Measurements from ENCODE around the gene MINDY4.

MINDY4 gene

GRCh38 chr7:30930621-30931020, 159.4 kb downstream of the MINDY4 start:
- Histone ChIP-seq H3K27ac (ENCODE audit: low read length) (no peak overlapping the region), H3K9me3 (ENCODE audit: control insufficient read depth, insufficient read depth, low read length) (no peaks in the 10 kb centered on the region), H3K4me1 (ENCODE audit: control insufficient read depth, insufficient read depth, low read length) (no peaks in the 10 kb centered on the region), H3K4me3 (ENCODE audit: low read length) (no peak overlapping the region), H3K27me3 (ENCODE audit: control insufficient read depth, insufficient read depth, low read length) (no peaks in the 10 kb centered on the region), H3K36me3 (ENCODE audit: control insufficient read depth, insufficient read depth, low read length) (no peaks in the 10 kb centered on the region)
- WGBS (ENCODE audit: insufficient coverage, insufficient read length): no CpG with 5 or more reads among the region's 8 CpGs
- no peak for DNase-seq (ENCODE audit: low read depth, low spot score)

- no peak for DNase-seq (ENCODE audit: low read depth, low spot score)
- Histone ChIP-seq H3K4me1 (ENCODE audit: control insufficient read depth, insufficient read depth, low read length) (no peaks in the 10 kb centered on the region), H3K27ac (ENCODE audit: low read length) (no peak overlapping the region), H3K36me3 (ENCODE audit: control insufficient read depth, insufficient read depth, low read length) (no peaks in the 10 kb centered on the region), H3K9me3 (ENCODE audit: control insufficient read depth, insufficient read depth, low read length) (no peaks in the 10 kb centered on the region), H3K27me3 (ENCODE audit: control insufficient read depth, insufficient read depth, low read length) (no peaks in the 10 kb centered on the region), H3K4me3 (ENCODE audit: low read length) (no peak overlapping the region)
- no CpG with 5 or more reads among the region's 24 CpGs for WGBS (ENCODE audit: insufficient coverage, insufficient read length)
These were observed 160.1 kb downstream of the MINDY4 start for GRCh38 chr7:30931161-30931928.

- Histone ChIP-seq H3K36me3 (ENCODE audit: control insufficient read depth, insufficient read depth, low read length) (no peaks in the 10 kb centered on the region), H3K4me1 (ENCODE audit: control insufficient read depth, insufficient read depth, low read length) (no peaks in the 10 kb centered on the region), H3K4me3 (ENCODE audit: low read length) (no peak overlapping the region), H3K27ac (ENCODE audit: low read length) (no peak overlapping the region), H3K9me3 (ENCODE audit: control insufficient read depth, insufficient read depth, low read length) (no peaks in the 10 kb centered on the region; the same call in 1 of the 2 replicates), H3K27me3 (ENCODE audit: control insufficient read depth, insufficient read depth, low read length) (no peaks in the 10 kb centered on the region)
- no peak for DNase-seq (ENCODE audit: low read depth, low spot score)
- whole genome bisulfite sequencing (ENCODE audit: insufficient coverage, insufficient read length): no CpG with 5 or more reads among the region's 9 CpGs
These were observed 160.8 kb downstream of the MINDY4 start for GRCh38 chr7:30931929-30932540.

- Histone ChIP-seq H3K4me1 (ENCODE audit: control insufficient read depth, insufficient read depth, low read length) (no peaks in the 10 kb centered on the region), H3K4me3 (ENCODE audit: low read length) (no peak overlapping the region), H3K9me3 (ENCODE audit: control insufficient read depth, insufficient read depth, low read length) (no peaks in the 10 kb centered on the region; the same call in 1 of the 2 replicates), H3K27ac (ENCODE audit: low read length) (no peak overlapping the region), H3K27me3 (ENCODE audit: control insufficient read depth, insufficient read depth, low read length) (no peaks in the 10 kb centered on the region), H3K36me3 (ENCODE audit: control insufficient read depth, insufficient read depth, low read length) (no peaks in the 10 kb centered on the region)
- WGBS (ENCODE audit: insufficient coverage, insufficient read length): no CpG with 5 or more reads among the region's 6 CpGs
- DNase-seq (ENCODE audit: low read depth, low spot score): no peak
These were observed 161.3 kb downstream of the MINDY4 start for GRCh38 chr7:30932562-30932961.

DNA sequence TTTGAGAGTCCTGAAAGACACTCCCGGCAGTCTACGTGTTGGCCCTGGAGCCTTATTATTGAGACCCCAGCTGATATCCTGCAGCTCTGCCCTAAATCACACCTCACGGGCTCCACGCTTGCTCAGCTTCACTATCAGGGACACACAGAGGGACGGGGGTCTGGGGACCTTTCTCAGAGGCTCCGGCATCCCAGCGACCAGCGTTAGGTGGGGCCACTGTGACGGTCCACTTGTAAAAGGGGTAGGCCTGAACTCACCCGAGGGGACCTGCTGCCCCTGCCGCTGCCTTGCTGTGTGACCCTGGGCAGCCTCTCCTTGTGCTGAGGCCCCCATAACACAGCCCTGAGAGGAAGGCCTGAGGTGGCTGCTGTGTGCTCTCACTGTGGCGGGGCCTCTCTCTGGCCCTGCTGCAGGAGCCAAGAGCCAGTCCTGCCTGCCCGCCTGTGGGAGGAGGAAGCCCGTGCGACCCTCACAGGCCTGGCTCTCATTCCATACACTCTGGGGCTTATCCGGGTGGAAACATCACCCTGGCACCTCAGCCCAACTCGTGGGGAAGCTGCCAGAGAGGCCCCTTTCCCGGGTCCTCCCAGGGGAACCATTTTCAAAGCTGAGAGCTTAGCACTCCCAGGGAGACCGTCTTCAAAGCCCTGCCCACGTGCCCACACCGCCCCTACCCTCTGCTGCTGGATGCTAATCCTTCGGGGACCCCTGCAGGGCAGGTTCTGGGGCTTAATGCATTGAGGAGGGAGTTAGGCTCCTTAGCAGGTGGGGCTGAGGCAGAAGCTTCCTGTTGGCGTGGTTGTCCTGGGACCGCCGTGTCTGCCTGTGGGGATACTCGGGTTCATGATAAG, 162.1 kb downstream of the MINDY4 start:
- H3K4me1 ChIP-seq (ENCODE audit: control insufficient read depth, insufficient read depth, low read length): no peaks in the 10 kb centered on the region
- no peak overlapping the region for H3K27ac ChIP-seq (ENCODE audit: low read length)
- no peaks in the 10 kb centered on the region for H3K27me3 ChIP-seq (ENCODE audit: control insufficient read depth, insufficient read depth, low read length)
- WGBS (ENCODE audit: insufficient coverage, insufficient read length): no CpG with 5 or more reads among the region's 26 CpGs
- no peaks in the 10 kb centered on the region; the same call in 1 of the 2 replicates for H3K9me3 ChIP-seq (ENCODE audit: control insufficient read depth, insufficient read depth, low read length)
- H3K4me3 ChIP-seq (ENCODE audit: low read length): no peak overlapping the region
- no peaks in the 10 kb centered on the region for H3K36me3 ChIP-seq (ENCODE audit: control insufficient read depth, insufficient read depth, low read length)
- no peak for DNase-seq (ENCODE audit: low read depth, low spot score)

- H3K27me3 ChIP-seq (ENCODE audit: control insufficient read depth, insufficient read depth, low read length): no peaks in the 10 kb centered on the region
- WGBS (ENCODE audit: insufficient coverage, insufficient read length): no CpG with 5 or more reads among the region's 5 CpGs
- no peak overlapping the region for H3K4me3 ChIP-seq (ENCODE audit: low read length)
- no peaks in the 10 kb centered on the region for H3K4me1 ChIP-seq (ENCODE audit: control insufficient read depth, insufficient read depth, low read length)
- H3K9me3 ChIP-seq (ENCODE audit: control insufficient read depth, insufficient read depth, low read length): no peaks in the 10 kb centered on the region; the same call in 1 of the 2 replicates
- H3K27ac ChIP-seq (ENCODE audit: low read length): no peak overlapping the region
- DNase-seq (ENCODE audit: low read depth, low spot score): no peak
- no peaks in the 10 kb centered on the region for H3K36me3 ChIP-seq (ENCODE audit: control insufficient read depth, insufficient read depth, low read length)
These were observed 163.0 kb downstream of the MINDY4 start for GRCh38 chr7:30934225-30934624.

DNA sequence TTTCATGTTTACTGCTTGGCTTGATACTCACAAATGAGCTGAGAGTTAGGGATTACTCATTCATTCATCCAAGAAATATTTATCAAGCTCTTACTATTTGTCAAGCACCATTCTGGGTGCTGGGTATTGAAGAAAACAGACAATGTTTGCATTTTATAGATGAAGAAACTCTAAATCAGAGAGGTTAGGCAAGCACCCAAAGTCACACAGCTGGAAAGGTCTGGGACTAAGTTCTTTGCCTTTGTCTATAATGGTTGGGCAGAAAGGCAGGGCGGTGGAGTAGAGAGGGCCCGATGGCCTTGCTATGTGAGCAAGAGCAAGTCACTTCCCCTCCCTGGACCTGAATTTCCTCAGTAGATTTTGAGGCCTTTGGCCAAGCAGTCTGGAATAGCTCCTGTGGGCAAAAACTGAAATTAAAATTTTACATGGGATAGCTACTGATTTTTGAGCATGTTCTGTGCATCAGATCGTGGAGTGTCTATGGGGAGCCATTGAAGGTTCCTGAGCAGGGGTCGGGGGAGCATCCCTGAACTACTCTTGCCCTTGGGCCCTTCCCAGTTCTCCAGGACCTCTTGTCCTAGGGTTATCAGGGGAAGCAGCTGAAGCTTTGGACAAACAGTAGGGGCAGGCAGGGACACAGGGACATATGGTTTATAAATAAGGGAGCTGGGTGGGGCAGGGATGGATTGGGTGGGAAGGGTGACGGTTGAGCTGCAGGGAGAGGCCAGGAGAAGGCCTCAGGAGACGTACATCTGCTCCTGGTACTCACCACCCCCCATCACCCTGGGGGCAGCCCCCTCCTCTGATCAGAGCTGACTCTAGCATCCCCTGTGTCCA, 163.7 kb downstream of the MINDY4 start:
- H3K27me3 ChIP-seq (ENCODE audit: control insufficient read depth, insufficient read depth, low read length): no peaks in the 10 kb centered on the region
- H3K4me1 ChIP-seq (ENCODE audit: control insufficient read depth, insufficient read depth, low read length): no peaks in the 10 kb centered on the region
- no peak overlapping the region for H3K27ac ChIP-seq (ENCODE audit: low read length)
- no peak overlapping the region for H3K4me3 ChIP-seq (ENCODE audit: low read length)
- H3K36me3 ChIP-seq (ENCODE audit: control insufficient read depth, insufficient read depth, low read length): no peaks in the 10 kb centered on the region
- no peaks in the 10 kb centered on the region; the same call in 1 of the 2 replicates for H3K9me3 ChIP-seq (ENCODE audit: control insufficient read depth, insufficient read depth, low read length)
- no CpG with 5 or more reads among the region's 6 CpGs for WGBS (ENCODE audit: insufficient coverage, insufficient read length)
- no peak for DNase-seq (ENCODE audit: low read depth, low spot score)

GRCh38 chr7:30935569-30935877, 164.3 kb downstream of the MINDY4 start:
- Histone ChIP-seq H3K27ac (ENCODE audit: low read length) (no peak overlapping the region), H3K4me3 (ENCODE audit: low read length) (no peak overlapping the region), H3K36me3 (ENCODE audit: control insufficient read depth, insufficient read depth, low read length) (no peaks in the 10 kb centered on the region), H3K4me1 (ENCODE audit: control insufficient read depth, insufficient read depth, low read length) (no peaks in the 10 kb centered on the region), H3K9me3 (ENCODE audit: control insufficient read depth, insufficient read depth, low read length) (no peaks in the 10 kb centered on the region; the same call in 1 of the 2 replicates), H3K27me3 (ENCODE audit: control insufficient read depth, insufficient read depth, low read length) (no peaks in the 10 kb centered on the region)
- DNase-seq (ENCODE audit: low read depth, low spot score): no peak
- WGBS (ENCODE audit: insufficient coverage, insufficient read length): no CpG with 5 or more reads among the region's 3 CpGs

DNA sequence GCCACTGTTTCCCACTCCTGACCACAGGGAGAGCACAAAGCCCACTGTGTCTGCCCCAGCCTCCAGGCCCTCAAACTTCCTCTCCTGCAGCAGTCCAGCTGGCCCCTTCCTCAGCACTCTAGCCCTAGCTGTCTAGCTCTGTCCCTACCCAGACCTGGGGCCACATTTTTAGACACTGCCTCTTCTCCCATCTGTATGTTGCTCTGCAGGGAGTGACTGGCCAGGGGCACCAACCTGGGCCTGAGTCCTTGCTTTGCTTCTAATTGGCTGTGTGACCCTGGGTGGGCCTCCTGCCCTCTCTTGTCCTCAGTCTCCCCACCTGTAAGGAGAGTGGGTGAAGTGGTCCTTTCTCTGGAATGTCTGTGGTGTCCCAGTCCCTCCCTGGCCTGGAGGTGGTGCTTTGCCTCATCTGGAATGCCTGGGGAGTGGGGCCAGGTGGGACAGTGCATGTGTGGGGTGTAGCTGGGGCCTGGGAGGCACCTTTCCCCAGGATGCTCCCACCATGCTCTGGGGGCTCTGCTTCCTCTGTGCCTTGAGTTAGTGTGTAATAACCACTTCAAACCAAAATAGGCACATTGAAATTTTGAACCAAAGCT, 165.5 kb downstream of the MINDY4 start:
- Histone ChIP-seq H3K27me3 (ENCODE audit: control insufficient read depth, insufficient read depth, low read length) (no peaks in the 10 kb centered on the region), H3K36me3 (ENCODE audit: control insufficient read depth, insufficient read depth, low read length) (no peaks in the 10 kb centered on the region), H3K4me3 (ENCODE audit: low read length) (no peak overlapping the region), H3K4me1 (ENCODE audit: control insufficient read depth, insufficient read depth, low read length) (no peaks in the 10 kb centered on the region), H3K9me3 (ENCODE audit: control insufficient read depth, insufficient read depth, low read length) (no peaks in the 10 kb centered on the region; the same call in 1 of the 2 replicates), H3K27ac (ENCODE audit: low read length) (no peak overlapping the region)
- DNase-seq (ENCODE audit: low read depth, low spot score): no peak

All from iPS DF 6.9 (cell line).